Endothelial cell (in vitro differentiated cells): ENCODE data around the gene CC2D2A. TPM values are rescaled to one million over a fixed set of nuclear protein-coding genes. Genes with fewer than 3 reads are reported as not detected.

Experiments used
- DNase-seq: peaks from one replicate; pipeline ENCODE4 v3.0.0; 2021; ENCODE audit warnings: low spot score
- H3K27ac Mint-ChIP-seq: one replicate; pipeline ENCODE4 v1.8.0; 2021; ENCODE audit warnings: mixed read lengths, inconsistent platforms; ENCODE audit not compliant: unreplicated experiment
- H3K27me3 Mint-ChIP-seq: one replicate; pipeline ENCODE4 v1.8.0; 2021; ENCODE audit warnings: mild to moderate bottlenecking, moderate library complexity, mixed read lengths, inconsistent platforms; ENCODE audit not compliant: unreplicated experiment
- H3K36me3 Mint-ChIP-seq: one replicate; pipeline ENCODE4 v1.8.0; 2021; ENCODE audit warnings: mild to moderate bottlenecking, low read depth, mixed read lengths, inconsistent platforms; ENCODE audit not compliant: unreplicated experiment
- H3K4me1 Mint-ChIP-seq: one replicate; pipeline ENCODE4 v1.8.0; 2021; ENCODE audit warnings: mild to moderate bottlenecking, mixed read lengths, inconsistent platforms; ENCODE audit not compliant: unreplicated experiment
- H3K4me3 Mint-ChIP-seq: one replicate; pipeline ENCODE4 v1.8.0; 2021; ENCODE audit warnings: mild to moderate bottlenecking, mixed read lengths, inconsistent platforms; ENCODE audit not compliant: unreplicated experiment
- H3K9me3 Mint-ChIP-seq: one replicate; pipeline ENCODE4 v1.8.0; 2021; ENCODE audit warnings: mixed read lengths, inconsistent platforms; ENCODE audit not compliant: unreplicated experiment
- total RNA-seq: library from RNA; stranded (reverse); fragmentation: NEBNext Ultra II Directional; extraction: Animal tissue kit (Norgen Biotek cat#: 25700); gene quantifications from one replicate; pipeline ENCODE4 v1.2.1, GENCODE V29; 2021; ENCODE audit not compliant: unreplicated experiment
- TF ChIP-seq, protein P1 (sequence below): fragments of 200-600 bp; sonication (generic); IDR thresholded peaks from one replicate; pipeline ENCODE4 v1.5.0; 2021; ENCODE audit warnings: antibody characterized with exemption; ENCODE audit not compliant: unreplicated experiment

Gene CC2D2A
- total RNA-seq, 1 donor from 2014 or later = 43.0 TPM

DNA sequence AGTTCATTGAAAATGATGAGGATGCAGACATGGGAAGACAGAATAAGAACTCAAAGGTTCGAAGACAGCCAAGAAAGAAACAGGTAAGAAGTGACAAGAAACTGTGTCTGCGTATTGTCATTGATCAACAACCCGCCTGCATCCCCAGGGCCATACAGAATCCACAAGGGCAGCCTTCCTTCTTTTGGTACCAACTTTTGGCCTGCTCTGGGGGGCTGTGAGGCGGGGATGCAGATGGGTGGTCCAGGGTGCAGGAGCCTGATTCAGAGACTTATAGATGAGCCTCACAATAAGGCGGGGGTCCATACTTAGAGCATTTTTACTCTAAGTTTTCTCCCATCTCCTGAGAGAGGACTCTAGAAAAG lies 9.0 kb downstream of the CC2D2A start:
- Mint-ChIP-seq H3K36me3 (peaks cover 28% of the 10 kb centered on the region), H3K27me3 (peaks cover 6% of the 10 kb centered on the region), H3K4me1 (peaks cover 6% of the 10 kb centered on the region), H3K27ac (peak overlapping the region; percentile 27), H3K9me3 (no peaks in the 10 kb centered on the region), H3K4me3 (no peak overlapping the region)
- DNase-seq = no peak
- TF ChIP-seq, protein P1, sequence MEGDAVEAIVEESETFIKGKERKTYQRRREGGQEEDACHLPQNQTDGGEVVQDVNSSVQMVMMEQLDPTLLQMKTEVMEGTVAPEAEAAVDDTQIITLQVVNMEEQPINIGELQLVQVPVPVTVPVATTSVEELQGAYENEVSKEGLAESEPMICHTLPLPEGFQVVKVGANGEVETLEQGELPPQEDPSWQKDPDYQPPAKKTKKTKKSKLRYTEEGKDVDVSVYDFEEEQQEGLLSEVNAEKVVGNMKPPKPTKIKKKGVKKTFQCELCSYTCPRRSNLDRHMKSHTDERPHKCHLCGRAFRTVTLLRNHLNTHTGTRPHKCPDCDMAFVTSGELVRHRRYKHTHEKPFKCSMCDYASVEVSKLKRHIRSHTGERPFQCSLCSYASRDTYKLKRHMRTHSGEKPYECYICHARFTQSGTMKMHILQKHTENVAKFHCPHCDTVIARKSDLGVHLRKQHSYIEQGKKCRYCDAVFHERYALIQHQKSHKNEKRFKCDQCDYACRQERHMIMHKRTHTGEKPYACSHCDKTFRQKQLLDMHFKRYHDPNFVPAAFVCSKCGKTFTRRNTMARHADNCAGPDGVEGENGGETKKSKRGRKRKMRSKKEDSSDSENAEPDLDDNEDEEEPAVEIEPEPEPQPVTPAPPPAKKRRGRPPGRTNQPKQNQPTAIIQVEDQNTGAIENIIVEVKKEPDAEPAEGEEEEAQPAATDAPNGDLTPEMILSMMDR = no peak

DNA sequence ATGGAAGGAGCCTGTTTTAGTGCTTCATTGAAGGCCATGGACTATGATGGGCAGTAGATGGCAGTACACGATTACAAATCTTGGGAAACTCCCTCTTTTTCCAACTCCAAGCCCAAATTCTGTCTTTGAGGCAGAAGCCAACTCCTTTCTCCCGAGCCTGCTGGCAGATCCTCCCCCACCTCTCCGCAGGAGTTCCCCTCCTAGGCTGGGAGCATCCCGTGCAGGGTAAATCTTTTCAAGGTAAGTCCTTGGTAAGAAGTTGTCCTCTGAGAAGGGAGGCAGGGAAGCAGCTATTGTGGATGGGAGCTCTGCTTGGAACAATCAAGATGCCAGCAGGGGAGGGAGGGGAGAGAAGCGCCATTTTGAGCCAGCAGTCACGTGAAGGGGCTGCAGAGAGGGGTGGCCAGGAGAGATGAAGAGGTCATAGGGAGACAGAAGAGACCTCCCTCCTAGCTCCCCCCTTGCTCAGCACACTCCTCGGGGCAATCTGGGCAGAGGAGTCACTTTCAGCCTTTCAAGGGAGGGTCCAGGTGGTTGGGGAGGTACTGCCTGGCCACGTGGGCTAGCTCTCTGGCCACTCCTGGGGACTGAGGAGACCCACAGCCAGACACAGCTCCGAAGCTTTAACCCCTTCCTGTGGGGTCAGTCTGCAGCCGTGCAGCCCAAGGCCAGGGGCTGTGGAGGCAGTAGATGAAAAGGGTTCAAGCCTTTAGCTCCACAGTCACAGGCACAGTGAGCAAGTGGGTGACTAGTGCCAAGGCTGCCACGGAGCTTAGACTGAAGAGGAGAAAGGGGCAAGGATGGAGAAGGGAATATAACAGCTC lies 9.6 kb downstream of the CC2D2A start:
- TF ChIP-seq, protein P1 = peak; percentile 40
- DNase-seq = peak; percentile 59
- H3K4me3 Mint-ChIP-seq = peak overlapping the region; percentile 82
- peaks cover 6% of the 10 kb centered on the region for H3K27me3 Mint-ChIP-seq
- no peaks in the 10 kb centered on the region for H3K9me3 Mint-ChIP-seq
- peaks cover 34% of the 10 kb centered on the region for H3K36me3 Mint-ChIP-seq
- peaks cover 6% of the 10 kb centered on the region for H3K4me1 Mint-ChIP-seq
- H3K27ac Mint-ChIP-seq = peak overlapping the region; percentile 81

DNA sequence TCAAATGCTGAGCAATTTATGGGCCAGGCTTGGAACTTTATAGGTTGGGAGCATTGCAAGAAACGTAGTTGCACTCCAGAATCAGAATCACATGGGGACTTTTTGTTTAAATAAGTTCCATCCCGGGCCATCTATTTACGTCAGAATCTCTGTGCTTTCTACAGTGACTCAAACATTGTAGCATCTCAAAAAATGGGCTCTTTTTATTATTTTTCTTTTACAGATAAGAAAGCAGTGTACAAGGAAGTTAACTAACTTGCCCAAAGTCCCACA lies 10.2 kb downstream of the CC2D2A start:
- no peak for DNase-seq
- TF ChIP-seq, protein P1 = no peak
- peaks cover 39% of the 10 kb centered on the region for H3K36me3 Mint-ChIP-seq
- H3K4me3 Mint-ChIP-seq = peak overlapping the region; percentile 82
- H3K4me1 Mint-ChIP-seq = peaks cover 6% of the 10 kb centered on the region
- no peak overlapping the region for H3K27ac Mint-ChIP-seq
- peaks cover 6% of the 10 kb centered on the region for H3K27me3 Mint-ChIP-seq
- no peaks in the 10 kb centered on the region for H3K9me3 Mint-ChIP-seq

DNA sequence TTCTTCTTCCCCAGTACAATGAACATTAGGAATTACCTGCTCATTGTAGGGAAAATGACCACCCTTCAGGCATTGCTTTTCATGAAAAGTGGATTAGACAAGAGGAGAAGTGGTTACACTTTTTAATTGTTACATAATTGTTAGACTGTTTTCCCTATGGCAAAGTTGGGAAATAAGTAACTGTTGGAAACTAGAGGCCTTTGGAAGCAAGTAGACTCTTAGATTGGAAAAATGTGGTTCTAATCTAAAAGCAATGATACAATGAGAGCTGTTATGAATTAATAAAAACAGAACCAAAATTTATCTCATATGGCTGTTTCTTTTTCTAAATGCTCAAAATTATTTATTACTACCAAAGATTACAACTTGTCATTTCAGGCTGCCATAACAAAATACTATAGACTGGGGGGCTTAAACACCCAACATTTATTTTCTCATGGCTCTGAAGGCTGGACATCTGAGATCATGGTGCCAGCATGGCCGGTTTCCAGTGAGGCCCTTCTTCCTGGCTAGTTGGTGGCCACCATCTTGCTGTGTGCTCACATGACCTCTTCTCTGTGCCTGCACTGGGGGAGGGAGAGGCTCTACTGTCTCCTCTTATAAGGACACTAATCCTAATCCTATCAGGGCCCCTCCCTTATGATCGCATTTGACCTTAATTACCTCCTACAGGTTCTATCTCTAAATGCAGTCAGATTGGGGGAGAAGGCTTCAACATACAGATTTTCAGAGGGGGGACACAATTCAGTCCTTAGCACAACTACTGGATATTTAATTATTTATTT lies 12.5 kb downstream of the CC2D2A start:
- peaks cover 6% of the 10 kb centered on the region for H3K4me1 Mint-ChIP-seq
- DNase-seq = no peak
- H3K9me3 Mint-ChIP-seq = no peaks in the 10 kb centered on the region
- H3K36me3 Mint-ChIP-seq = peaks cover 44% of the 10 kb centered on the region
- H3K27ac Mint-ChIP-seq = no peak overlapping the region
- peaks cover 4% of the 10 kb centered on the region for H3K27me3 Mint-ChIP-seq
- TF ChIP-seq, protein P1 = no peak
- H3K4me3 Mint-ChIP-seq = no peak overlapping the region

DNA sequence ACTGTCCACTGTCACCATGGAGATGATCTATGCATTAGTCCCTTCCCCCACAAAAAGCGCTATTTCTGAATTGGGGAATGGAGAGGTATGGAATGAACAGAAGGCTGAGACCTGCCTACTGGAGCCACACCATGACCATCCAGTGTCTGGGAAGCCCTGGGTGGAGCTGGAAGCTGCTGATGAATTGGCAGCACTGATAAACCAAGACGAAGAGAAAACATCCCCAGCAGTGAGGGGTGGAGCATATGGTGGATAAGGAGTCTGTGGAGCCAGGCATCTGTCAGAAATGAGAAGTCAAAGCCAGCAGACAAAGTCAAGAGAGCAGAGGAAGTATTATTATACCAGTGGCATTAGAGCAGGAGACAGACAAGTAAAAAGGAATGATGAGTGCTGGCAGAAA lies 13.2 kb downstream of the CC2D2A start:
- H3K4me3 Mint-ChIP-seq = no peak overlapping the region
- H3K36me3 Mint-ChIP-seq = peaks cover 44% of the 10 kb centered on the region
- DNase-seq = no peak
- no peaks in the 10 kb centered on the region for H3K9me3 Mint-ChIP-seq
- H3K27ac Mint-ChIP-seq = no peak overlapping the region
- TF ChIP-seq, protein P1 = no peak
- H3K4me1 Mint-ChIP-seq = peaks cover 6% of the 10 kb centered on the region
- H3K27me3 Mint-ChIP-seq = peaks cover 4% of the 10 kb centered on the region
